ENCODE data around the gene EYS.
A peak's percentile ranks its signal among the peaks of the same experiment; 100 is the strongest.
"Not testable (repeated sequence)": the region's sequence is repeated elsewhere in the genome, so short reads cannot be mapped to it uniquely, and the experiment has no call there.

The EYS gene

DNA sequence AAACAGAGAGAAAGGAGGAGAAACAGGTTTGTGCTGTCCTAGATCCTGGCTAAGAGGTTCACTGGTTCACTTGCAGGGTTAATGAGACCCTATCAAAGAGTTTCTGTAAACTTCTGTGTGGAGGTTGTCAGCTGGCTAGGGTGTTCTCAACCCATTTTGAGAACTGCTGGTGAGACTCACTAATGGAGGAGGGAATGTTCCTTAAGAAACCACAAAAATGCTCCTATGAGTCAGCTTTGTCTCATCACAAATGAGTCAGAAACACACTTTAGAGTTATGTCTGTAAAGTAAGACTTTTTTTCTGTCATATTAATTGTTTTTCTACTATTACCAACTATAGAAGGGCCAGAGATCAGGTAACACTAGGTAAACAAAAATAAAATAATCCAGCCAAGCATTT is 1187.0 kb downstream of the EYS start:
- DNase-seq (ENCODE audit: insufficient read length, low spot score) (no peak), FAIRE-seq (no peak)

DNA sequence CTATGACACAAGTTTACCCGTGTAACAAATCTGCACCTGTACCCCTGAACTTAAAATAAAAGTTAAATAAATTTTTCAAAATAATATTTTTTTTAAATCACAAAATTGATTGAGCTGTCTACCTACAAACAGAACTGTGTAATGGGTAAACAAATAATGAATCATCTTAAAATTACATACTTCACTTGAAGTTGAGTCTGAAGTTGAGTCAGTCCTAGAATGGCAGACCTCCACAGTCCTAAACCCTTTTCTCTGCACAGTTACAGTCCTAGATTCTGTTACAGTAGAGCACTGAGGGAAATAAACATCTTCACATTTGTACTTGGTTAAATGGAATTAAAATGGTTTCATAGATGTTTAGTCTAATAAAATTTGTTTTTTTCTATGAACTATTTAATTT is 1190.6 kb downstream of the EYS start:
- no peak for FAIRE-seq
- no peak for DNase-seq (ENCODE audit: insufficient read length, low spot score)

DNA sequence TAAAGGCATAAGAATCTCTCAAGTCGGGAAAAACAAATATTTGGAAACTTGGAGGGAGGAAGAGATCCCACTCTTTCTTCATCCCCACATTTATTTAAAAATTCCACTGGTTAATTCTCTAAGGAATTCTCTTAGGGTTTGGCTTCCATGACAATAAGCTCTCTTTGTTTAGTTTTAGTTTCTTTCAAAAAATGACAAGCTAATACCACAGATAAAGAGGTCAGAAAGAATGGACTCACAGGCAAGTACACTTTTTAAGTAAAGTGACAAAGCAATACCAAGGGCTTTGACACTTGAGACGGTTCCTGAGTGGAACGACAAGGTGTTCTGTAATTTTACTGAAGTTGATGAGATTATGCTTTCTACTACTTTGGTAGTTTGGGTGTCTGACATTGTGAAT is 1199.4 kb downstream of the EYS start:
- FAIRE-seq = no peak
- DNase-seq (ENCODE audit: insufficient read length, low spot score) = no peak

DNA sequence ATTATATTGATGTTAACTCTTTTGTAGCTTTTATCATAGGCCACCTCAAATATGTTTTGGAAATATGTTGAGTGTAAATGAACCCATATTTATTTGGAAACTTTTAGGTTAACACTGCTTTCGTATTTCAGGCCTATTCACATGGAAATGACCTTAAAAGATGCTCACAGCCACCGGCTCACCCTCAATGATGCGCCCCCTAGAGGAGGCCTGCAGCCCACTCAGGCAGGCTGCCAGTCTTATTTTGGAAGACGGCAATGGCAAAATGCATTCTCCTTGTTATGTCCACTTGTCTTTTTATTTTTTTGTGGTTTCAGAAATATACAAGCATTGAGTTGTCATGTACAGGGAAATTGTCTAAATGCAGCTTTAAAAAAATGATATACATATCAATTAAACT is 1201.7 kb downstream of the EYS start:
- peak; percentile 0 for DNase-seq (ENCODE audit: insufficient read length, low spot score)
- no peak for FAIRE-seq

DNA sequence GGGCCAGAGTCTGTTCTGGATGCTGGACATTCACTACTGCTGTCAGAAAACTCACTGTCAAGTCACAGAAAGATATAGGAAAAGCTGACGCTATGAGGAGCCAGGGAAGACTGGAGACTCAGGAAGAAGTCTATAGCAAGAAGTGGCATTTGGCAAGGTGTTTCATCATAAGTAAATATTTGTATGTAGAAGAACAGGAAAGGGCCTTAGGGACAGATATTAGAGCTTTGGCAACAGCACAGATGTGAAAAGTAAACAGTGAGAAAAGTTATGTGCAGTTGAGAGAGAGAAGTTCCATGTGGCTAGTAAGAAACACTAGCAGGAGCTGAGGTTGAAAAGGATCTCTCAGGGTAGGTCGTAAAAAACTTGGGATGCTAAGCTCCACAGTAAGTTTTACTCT is 1202.5 kb downstream of the EYS start:
- FAIRE-seq (no peak), DNase-seq (ENCODE audit: insufficient read length, low spot score) (no peak)

DNA sequence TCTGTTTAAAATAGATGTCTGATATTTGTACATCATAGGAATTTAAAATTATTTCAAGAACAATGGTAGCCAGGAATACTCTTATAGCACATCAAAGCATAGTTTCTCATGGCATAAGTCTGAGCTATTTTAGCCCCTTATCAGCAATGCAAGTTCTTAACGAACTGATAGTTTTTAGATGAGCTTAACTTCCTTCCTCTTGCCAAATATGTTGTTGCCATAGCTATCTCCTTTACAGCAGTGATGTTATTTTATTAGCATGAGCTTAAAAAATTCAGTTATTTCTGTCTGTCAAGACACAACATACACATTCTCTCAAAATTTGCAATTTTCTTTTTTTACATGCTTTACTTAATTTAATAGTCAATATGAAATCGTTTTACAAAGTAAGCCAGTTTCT is 1204.2 kb downstream of the EYS start:
- FAIRE-seq (no peak), DNase-seq (ENCODE audit: insufficient read length, low spot score) (no peak)

DNA sequence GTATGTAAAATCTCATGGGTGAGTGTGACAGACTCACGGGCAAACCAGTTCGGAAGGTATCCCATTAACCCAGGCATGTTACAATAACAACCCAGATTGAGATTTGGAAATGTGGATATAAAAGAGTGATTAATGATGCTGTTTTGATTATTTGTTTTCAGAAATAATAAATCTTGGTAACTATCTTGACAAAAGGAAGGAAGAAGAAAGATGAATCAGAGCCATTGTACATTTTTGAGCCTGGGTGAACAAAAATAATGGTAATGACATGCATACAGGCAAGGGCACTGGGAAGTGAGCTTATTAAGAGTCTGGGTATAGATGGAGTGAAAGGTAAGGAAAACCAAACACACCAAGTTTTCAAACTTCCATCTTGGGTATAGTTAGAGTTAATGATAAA is 1209.4 kb downstream of the EYS start:
- FAIRE-seq (no peak), DNase-seq (ENCODE audit: insufficient read length, low spot score) (no peak)

DNA sequence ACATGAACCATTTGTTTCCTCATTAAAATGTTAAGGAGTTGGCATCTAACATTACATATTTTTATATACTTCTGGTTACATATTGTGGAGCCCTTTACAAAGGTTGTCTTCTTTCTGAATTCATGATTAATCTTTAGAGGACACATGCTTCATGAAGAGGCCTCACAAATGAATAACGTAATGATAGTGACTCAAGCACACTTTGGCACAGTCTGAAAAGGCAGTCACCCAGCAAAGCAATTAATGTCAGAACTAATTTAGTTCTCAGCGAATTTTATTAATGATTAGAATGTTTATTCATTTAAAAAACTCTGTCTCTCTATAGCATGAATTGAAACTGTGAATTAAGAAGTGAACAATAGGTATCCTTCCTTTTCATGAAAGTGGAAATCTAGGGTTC is 1217.3 kb downstream of the EYS start:
- FAIRE-seq (no peak), DNase-seq (ENCODE audit: insufficient read length, low spot score) (no peak)

DNA sequence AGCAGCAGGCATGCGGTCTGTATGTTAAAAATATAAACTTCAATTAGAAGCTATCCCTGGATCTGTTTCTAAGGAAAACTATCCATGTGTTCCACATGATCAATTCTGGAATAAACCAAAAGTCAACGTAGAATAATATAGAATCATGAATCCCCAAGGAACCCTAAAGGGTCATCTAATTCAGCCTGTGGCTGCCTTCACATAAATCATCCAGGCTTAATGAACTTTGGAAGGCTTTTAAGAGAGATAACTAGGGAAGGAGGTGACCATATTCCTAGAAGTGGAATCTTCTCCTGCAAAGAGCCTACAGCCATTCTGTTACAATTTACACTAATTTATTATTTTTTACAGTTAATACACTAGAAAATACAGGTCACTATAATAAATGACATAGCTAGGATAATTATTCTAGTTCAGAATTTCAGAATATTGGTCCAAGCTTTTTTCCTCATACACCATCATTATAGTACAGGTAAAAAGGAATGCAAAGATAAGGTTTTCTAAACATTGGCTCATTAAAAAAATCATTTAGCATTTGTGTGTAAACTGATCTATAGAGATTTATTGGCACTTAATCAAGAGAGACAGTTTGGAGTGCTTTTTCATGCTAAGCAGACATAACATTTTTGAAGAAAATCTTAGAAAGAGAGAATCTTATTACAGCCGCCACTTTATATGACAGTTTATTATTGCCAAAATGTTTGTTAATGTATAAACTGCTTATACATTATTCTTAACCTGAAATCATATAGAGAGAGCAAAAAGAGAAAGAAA is 1220.3 kb downstream of the EYS start:
- FAIRE-seq = no peak

DNA sequence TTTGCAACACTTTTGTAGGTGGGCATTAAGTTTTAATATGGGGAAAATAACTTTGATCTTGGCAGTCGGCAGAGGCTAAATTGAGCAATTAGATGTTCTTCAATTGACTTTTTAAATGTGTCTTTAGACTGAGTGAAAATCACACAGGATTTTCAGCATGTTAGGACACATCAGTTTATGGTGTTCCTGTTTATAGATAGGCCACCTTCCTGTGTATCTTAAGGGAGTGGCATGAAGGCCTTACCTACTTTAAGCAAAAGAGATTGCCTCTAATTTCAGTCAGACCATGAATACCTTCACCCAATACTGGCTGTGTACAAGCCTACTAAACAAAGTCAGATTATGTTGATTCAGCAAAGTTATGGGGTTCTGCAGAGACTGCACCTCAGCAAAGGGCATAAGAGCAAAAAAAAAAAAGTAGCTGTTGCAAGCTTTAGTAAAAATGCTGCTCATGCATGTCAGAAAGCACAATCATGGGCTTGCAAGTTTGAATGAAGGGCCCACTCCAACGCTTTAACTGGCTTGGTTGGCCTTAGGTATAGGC is 1223.0 kb downstream of the EYS start:
- no peak for DNase-seq (ENCODE audit: insufficient read length, low spot score)
- no peak for FAIRE-seq

More for the DNA sequence above, 1220.3 kb downstream of the EYS start:
- DNase-seq (ENCODE audit: insufficient read length, low spot score) = no peak

DNA sequence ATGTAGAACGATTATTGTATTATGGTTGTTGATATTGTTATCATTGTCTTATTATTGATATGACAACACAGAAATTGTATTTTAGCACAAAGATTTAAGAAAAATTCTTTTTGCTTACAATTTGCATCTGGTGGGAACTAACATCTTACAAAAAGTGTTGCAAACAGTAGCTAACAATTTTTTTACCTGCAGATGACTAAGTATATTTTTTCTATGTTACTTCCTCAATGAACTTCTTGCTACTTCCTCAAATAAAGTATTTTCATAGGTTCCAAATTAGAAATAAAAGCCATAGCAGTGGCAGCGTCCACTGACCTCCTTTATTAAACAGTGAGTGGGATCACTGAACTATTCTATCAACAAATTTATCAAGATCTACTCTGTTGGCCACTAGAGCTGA is 1224.4 kb downstream of the EYS start:
- FAIRE-seq (no peak), DNase-seq (ENCODE audit: insufficient read length, low spot score) (no peak)

DNA sequence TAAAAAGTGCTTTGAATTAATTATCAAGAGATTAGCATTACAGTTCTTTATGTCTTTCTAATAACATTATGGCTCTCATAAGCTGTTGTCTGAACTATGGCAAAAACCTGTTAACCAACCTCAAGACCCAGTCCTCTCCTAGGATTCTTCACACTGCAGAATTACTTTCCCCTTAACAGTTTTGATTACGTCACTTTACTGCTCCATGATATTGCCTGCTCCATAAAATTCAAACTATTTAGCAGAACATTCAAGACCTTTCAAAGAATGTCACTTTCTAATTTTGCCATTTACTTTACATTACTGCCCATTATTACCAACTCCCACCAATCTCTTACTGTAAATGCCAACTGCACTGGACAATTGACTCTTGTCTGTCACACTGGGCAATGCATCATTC is 1227.9 kb downstream of the EYS start:
- no peak for DNase-seq (ENCODE audit: insufficient read length, low spot score)
- FAIRE-seq = no peak

DNA sequence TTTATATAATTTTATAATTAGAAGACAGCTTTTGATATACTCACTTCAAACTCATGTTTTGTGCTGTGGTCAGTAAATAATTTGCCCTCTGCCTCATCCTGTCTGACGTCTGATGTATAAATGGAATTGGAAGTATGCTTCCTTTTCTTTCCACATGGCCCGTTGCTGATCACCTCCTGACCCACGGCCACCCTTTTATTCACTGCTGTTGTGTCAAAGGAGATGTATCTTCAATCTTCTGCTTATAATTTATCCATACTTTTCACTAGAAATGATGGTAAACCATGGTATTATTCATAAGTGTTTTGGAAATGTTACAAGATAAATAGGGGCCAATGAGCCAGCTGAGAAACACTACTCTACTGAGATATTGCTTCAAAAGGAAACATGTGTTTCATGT is 1229.6 kb downstream of the EYS start:
- no peak for DNase-seq (ENCODE audit: insufficient read length, low spot score)
- no peak for FAIRE-seq

DNA sequence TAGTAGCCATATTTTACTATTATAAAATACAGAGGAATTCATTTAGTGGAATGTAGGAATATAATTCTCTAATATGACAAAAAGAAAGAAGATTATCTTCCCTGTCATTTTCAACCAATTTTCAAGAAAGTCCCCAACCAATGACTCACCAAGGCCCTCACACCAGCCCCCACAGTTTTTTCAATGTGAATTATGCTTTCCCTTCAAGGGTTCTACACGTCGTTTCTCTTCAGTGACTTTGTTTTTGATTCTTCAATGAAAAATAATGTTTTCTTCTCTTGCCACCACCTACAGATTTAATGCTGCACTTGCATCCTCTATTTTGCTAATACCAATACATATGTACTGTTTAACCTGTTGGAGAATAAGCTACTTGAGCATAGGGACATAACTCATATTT is 1230.1 kb downstream of the EYS start:
- DNase-seq (ENCODE audit: insufficient read length, low spot score) (no peak), FAIRE-seq (no peak)

DNA sequence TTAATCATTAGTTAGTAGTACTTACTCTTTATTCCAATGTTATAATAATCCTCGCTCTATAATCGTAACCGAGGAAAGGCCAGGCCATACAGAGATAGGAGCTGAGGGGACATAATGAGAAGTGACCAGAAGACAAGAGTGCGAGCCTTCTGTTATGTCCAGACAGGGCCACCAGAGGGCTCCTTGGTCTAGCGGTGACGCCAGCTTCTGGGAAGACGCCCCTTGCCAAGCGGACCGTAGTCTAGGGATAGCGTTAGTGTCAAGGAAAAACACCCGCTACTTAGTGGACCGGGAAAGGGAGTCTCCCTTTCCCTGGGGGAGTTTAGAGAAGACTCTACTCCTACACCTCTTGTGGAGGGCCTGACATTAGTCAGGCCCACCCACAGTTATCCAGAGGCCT is 1237.6 kb downstream of the EYS start:
- FAIRE-seq; DNase-seq (ENCODE audit: insufficient read length, low spot score): not testable (repeated sequence)

DNA sequence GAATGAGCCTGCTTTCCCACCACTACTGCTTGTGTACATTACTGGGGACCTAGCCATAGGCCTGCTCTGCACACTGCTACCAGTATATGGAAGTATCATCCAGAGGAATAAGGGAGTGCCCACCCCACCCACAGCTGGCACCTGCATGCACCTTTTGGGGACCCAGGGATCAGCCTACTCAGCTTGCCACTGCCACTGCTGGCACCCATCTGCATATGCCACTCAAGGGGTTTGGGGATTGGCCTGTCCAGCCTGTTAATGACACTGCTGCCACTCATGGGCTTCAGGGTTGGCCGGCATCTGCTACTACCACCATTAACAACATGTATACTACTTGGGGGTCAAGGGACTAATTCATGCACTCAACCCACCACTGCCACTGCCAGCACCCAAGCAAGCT is 1239.4 kb downstream of the EYS start:
- FAIRE-seq (no peak), DNase-seq (ENCODE audit: insufficient read length, low spot score) (no peak)

DNA sequence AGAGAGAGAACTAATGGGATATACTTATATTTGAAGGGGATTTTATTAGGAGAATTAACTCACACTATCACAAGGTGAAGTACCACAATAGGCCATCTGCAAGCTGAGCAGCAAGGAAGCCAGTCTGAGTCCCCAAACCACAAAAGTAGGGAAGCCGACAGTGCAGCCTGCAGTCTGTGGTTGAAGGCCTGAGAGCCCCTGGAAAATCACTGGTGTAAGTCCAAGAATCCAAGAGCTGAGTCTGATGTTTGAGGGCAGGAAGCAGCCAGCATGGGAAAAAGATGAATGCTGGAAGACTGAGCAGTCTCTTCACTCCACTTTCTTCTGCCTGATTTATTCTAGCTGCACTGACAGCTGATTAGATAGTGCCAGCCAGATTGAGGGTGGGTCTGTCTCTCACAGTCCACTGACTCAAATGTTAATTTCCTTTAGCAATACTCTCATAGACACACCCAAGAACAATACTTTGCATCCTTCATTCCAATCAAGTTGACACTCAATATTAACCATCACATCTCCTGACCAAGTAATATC is 1247.5 kb downstream of the EYS start:
- no peak for DNase-seq (ENCODE audit: insufficient read length, low spot score)
- no peak for FAIRE-seq

DNA sequence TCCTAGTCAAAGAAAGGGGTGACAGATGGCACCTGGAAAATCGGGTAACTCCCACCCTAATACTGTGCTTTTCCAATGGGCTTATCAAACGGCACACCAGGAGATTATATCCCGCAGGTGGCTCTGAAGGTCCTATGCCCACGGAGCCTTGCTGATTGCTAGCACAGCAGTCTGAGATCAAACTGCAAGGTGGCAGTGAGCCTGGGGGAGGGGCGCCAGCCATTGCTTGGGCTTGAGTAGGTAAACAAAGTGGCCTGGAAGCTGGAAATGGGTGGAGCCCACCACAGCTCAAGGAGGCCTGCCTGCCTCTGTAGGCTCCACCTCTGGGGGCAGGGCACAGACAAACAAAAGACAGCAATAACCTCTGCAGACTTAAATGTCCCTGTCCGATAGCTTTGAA is 1258.9 kb downstream of the EYS start:
- not testable (repeated sequence) for FAIRE-seq; DNase-seq (ENCODE audit: insufficient read length, low spot score)

DNA sequence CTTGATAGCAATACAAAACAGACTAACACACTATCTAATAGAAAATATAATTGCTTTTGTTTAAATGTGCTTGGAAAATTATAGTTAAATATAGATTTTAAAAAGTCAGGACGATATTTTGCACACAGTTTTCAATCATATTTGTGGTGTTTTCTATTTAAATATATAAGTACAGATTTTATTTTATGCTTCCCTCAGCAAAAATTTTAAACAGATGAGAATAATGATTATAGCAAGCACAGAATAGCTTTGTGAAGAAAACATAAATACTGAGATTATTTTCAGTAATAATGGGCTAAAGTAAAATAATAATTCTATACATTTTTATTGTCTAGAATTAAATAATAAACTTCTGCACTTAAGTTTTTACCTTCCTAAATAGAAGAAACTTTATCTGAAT is 1262.0 kb downstream of the EYS start:
- FAIRE-seq (no peak), DNase-seq (ENCODE audit: insufficient read length, low spot score) (no peak)

DNA sequence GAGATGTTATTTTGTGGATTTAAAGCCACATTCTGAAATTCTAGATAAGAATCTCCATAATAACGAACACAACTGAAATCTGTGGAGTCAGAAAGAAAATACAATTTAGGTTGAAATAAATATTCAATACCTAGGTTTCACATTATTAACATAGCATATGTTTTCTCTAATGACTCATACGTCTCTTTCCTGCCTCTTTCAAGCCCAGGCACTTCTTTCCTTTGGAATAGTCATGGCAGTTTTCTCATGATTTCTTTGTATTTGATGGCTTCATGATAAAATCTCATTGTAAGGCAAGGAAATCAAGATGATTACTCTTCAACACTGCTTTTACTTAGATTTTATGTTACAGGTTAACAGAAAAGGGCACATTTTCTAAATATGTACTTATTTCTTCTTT is 1267.8 kb downstream of the EYS start:
- FAIRE-seq (no peak), DNase-seq (ENCODE audit: insufficient read length, low spot score) (no peak)

DNA sequence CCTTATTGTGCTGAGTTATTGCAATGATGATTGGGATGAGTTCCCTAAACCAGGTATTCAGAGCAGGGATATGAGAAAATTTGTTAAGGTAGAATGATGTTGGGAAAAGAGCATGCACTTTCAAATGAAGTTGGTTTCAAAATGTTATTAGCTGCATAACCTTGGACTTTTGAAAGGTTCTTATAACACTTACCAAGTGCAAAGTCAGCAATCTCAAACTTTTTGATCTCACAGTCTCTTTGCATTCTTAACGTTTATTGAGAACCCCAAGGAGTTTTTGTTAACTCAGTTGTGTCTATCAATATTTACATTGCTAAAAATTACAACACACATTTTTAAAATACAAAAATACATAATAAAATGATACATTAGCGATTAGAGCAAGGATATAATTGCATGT is 1269.0 kb downstream of the EYS start:
- DNase-seq (ENCODE audit: insufficient read length, low spot score) = no peak
- no peak for FAIRE-seq

DNA sequence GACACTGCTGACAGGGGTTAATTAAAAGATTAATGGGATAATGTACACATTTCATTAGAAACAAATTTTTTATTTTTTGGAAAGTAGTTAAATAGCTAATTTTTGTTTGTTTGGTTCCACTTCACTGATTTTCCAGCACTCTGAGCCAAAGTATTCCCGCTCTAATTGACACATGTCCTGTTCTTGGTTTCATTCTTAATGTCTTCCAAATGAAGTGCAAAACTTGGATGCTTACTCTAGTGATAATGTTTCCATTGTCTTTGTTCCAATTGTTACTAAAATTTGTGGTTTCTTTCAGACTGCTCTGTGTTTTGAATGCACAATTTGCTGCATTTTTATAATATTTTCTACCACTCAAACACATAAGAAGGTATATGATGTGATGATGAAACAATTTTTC is 1277.1 kb downstream of the EYS start:
- DNase-seq (ENCODE audit: insufficient read length, low spot score) = no peak
- FAIRE-seq = no peak

DNA sequence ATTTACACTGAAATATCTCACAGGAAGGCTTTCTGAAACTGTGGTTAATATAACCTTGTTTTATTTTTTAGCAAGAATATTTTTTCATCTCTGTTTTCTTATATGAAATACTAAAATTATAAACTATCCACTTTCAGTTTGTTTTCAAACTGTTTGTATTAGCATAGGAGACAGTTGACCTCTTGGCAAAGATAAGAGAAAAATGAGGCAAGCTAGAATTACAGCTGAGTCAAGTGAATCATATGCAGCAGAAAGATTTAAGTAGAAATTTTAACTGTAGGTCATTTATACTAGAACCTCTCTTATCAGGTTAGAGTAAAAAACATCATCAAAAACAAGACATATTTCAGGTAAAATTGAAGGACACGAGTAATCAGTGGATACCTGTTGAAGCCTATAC is 1278.8 kb downstream of the EYS start:
- FAIRE-seq (no peak), DNase-seq (ENCODE audit: insufficient read length, low spot score) (no peak)

Measured in GM19239 (cell line).